Stimulated activated CD4-positive, alpha-beta T cell treated with anti-CD3 and anti-CD28 coated beads, Interleukin-1b, Interleukin-23, amount 100 ng/mL, for 4 hours (primary cell): ENCODE results near the gene MPRIP.
"Not testable (repeated sequence)": the region's sequence is repeated elsewhere in the genome, so short reads cannot be mapped to it uniquely, and the experiment has no call there.

Experiments used
- DNase-seq, 2 donors: peaks; one replicate each; pipeline ENCODE4 v3.0.0-alpha.2; 2020; ENCODE audit warnings: low read depth in 2 of 2

MPRIP gene

GRCh38 chr17:17186051-17186450 lies 143.8 kb downstream of the MPRIP start:
- DNase-seq, result peak; percentile 26 to 46

- no peak for DNase-seq
Measured at GRCh38 chr17:17186551-17187505, 144.6 kb downstream of the MPRIP start.

- DNase-seq, result no peak
Measured at GRCh38 chr17:17188586-17188985, 146.3 kb downstream of the MPRIP start.

- no peak for DNase-seq
Measured at GRCh38 chr17:17189559-17189958, 147.3 kb downstream of the MPRIP start.

- no peak for DNase-seq
Measured at GRCh38 chr17:17190188-17190587, 147.9 kb downstream of the MPRIP start.

GRCh38 chr17:17191346-17191792 lies 149.1 kb downstream of the MPRIP start:
- DNase-seq, result no peak

- DNase-seq, result no peak
Measured at GRCh38 chr17:17191961-17192381, 149.7 kb downstream of the MPRIP start.

GRCh38 chr17:17195466-17195865 lies 153.2 kb downstream of the MPRIP start:
- not testable (repeated sequence) for DNase-seq

GRCh38 chr17:17196776-17197175 lies 154.5 kb downstream of the MPRIP start:
- DNase-seq, result no peak

GRCh38 chr17:17198281-17198680 lies 156.0 kb downstream of the MPRIP start:
- no peak for DNase-seq

GRCh38 chr17:17200311-17200710 lies 158.1 kb downstream of the MPRIP start:
- no peak for DNase-seq

- DNase-seq, result no peak
Measured at GRCh38 chr17:17200831-17201230, 158.6 kb downstream of the MPRIP start.

GRCh38 chr17:17201271-17201670 lies 159.0 kb downstream of the MPRIP start:
- no peak for DNase-seq

- no peak for DNase-seq
Measured at GRCh38 chr17:17201907-17202306, 159.7 kb downstream of the MPRIP start.

- no peak for DNase-seq
Measured at GRCh38 chr17:17203173-17203730, 161.0 kb downstream of the MPRIP start.

- no peak for DNase-seq
Measured at GRCh38 chr17:17204041-17204591, 161.9 kb downstream of the MPRIP start.

GRCh38 chr17:17204635-17205231 lies 162.5 kb downstream of the MPRIP start:
- no peak for DNase-seq

- DNase-seq, result peak; percentile 53 to 57
Measured at GRCh38 chr17:17205368-17206123, 163.3 kb downstream of the MPRIP start.

- DNase-seq, result peak; percentile 87 to 94
Measured at GRCh38 chr17:17206124-17206912, 164.1 kb downstream of the MPRIP start, which contains the start of gene PLD6. Gene PLD6 (minus strand): TSS chr17:17206333. CDS start chr17:17206286, 47 bp downstream.

GRCh38 chr17:17206913-17207335 lies 164.7 kb downstream of the MPRIP start:
- DNase-seq, result no peak

GRCh38 chr17:17207998-17208397 lies 165.7 kb downstream of the MPRIP start:
- DNase-seq, result no peak
